DOHH2 (cell line): ENCODE measurements around the gene DFFB.
"Not testable (repeated sequence)": the region's sequence is repeated elsewhere in the genome, so short reads cannot be mapped to it uniquely, and the experiment has no call there.

Source experiments
- H3F3A ChIP-seq: fragments of 200-600 bp; sonication (generic), shearing (Covaris generic); 2 replicates; pipeline ENCODE4 v1.6.0; 2016; ENCODE audit warnings: antibody characterized with exemption, mild to moderate bottlenecking; ENCODE audit not compliant: control insufficient read depth, insufficient read depth
- H3K27ac ChIP-seq: fragments of 200-600 bp; sonication (generic); 2 replicates; pipeline ENCODE4 v1.5.1; 2014; ENCODE audit warnings: low read depth, mild to moderate bottlenecking, low read length, moderate library complexity
- H3K27me3 ChIP-seq: fragments of 200-600 bp; sonication (generic); 2 replicates; pipeline ENCODE4 v1.6.1; 2014; ENCODE audit warnings: mild to moderate bottlenecking, low read length, mixed read lengths; ENCODE audit not compliant: control insufficient read depth
- H3K36me3 ChIP-seq: fragments of 200-600 bp; sonication (generic); 2 replicates; pipeline ENCODE4 v1.6.1; 2014; ENCODE audit warnings: mild to moderate bottlenecking, low read length, moderate library complexity, mixed read lengths; ENCODE audit not compliant: control insufficient read depth
- H3K4me1 ChIP-seq: fragments of 200-600 bp; sonication (generic); 2 replicates; pipeline ENCODE4 v1.6.1; 2014; ENCODE audit warnings: mild to moderate bottlenecking, low read length, mixed read lengths; ENCODE audit not compliant: control insufficient read depth
- H3K4me2 ChIP-seq: fragments of 200-600 bp; sonication (generic); 2 replicates; pipeline ENCODE4 v1.6.0; 2014; ENCODE audit warnings: mild to moderate bottlenecking, low read length, moderate library complexity
- H3K4me3 ChIP-seq: fragments of 200-600 bp; sonication (generic); 2 replicates; pipeline ENCODE4 v1.5.1; 2014; ENCODE audit warnings: mild to moderate bottlenecking, low read length, mixed read lengths
- H3K79me2 ChIP-seq: fragments of 200-600 bp; sonication (generic); 2 replicates; pipeline ENCODE4 v1.6.1; 2014; ENCODE audit warnings: mild to moderate bottlenecking, low read length, mixed read lengths; ENCODE audit not compliant: control insufficient read depth
- H3K9me2 ChIP-seq: fragments of 200-600 bp; sonication (generic); replicated peaks from 2 replicates; pipeline ENCODE4 v1.6.1; 2014; ENCODE audit warnings: mild to moderate bottlenecking, low read length, mixed read lengths; ENCODE audit not compliant: control insufficient read depth
- H3K9me3 ChIP-seq: fragments of 200-600 bp; sonication (generic); 2 replicates; pipeline ENCODE4 v1.6.1; 2014; ENCODE audit warnings: antibody characterized with exemption, low read length, mixed read lengths; ENCODE audit not compliant: control insufficient read depth, insufficient read depth
- H4K20me1 ChIP-seq: fragments of 200-600 bp; sonication (generic); 2 replicates; pipeline ENCODE4 v1.6.0; 2014; ENCODE audit warnings: low read depth, mild to moderate bottlenecking, antibody characterized with exemption, low read length, moderate library complexity; ENCODE audit not compliant: control insufficient read depth, insufficient read depth
- CTCF ChIP-seq: fragments of 200-600 bp; sonication (generic); IDR thresholded peaks from one replicate; pipeline ENCODE4 v1.5.1; 2014; ENCODE audit warnings: antibody characterized with exemption, mild to moderate bottlenecking, low read depth, low read length; ENCODE audit not compliant: poor library complexity, severe bottlenecking
- EZH2phosphoT487 ChIP-seq: fragments of 200-600 bp; sonication (generic); IDR thresholded peaks from 2 replicates; pipeline ENCODE4 v1.6.1; 2017; ENCODE audit warnings: borderline replicate concordance, mild to moderate bottlenecking, antibody characterized with exemption, low read length, moderate library complexity, mixed read lengths

The DFFB gene

GRCh38 chr1:3915551-3916121, 58.4 kb downstream of the DFFB start:
- TF ChIP-seq EZH2phosphoT487 = no peak
- no peak for TF ChIP-seq CTCF
- H3K4me2 ChIP-seq = no peak overlapping the region
- H3K27me3 ChIP-seq = no peaks in the 10 kb centered on the region
- peaks cover 25% of the 10 kb centered on the region for H3K4me1 ChIP-seq
- H3F3A ChIP-seq = no peaks in the 10 kb centered on the region
- no peak overlapping the region for H3K27ac ChIP-seq
- peaks cover 40% of the 10 kb centered on the region for H3K79me2 ChIP-seq
- no peaks in the 10 kb centered on the region for H4K20me1 ChIP-seq
- no peak overlapping the region for H3K4me3 ChIP-seq
- H3K9me2 ChIP-seq = no peaks in the 10 kb centered on the region
- H3K9me3 ChIP-seq = no peaks in the 10 kb centered on the region
- peaks cover under 1% of the 10 kb centered on the region for H3K36me3 ChIP-seq

DNA sequence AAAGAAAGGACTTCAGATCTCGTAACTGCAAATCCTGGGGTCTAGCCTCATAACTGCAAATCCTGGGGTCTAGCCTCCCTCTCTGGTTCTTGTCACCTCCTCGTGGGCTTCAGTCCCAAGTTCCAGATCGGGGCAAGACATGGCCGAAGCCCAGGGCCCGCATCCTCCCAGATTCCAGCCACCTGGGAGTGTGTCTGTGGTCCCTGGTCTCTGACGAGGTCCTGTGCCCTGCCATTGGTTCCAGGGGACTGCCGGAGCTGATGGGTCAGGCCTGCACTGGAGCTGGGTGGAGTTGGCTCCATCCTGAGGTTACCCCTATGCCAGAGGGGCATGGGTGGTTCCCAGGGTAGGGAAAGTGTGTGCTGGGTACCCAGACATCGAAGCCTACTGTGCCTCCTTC, 60.5 kb downstream of the DFFB start:
- Histone ChIP-seq H3K79me2 (peaks cover 21% of the 10 kb centered on the region), H3K4me3 (no peak overlapping the region), H4K20me1 (no peaks in the 10 kb centered on the region), H3K36me3 (no peaks in the 10 kb centered on the region; the same call in 1 of the 2 replicates), H3K4me1 (peaks cover 15% of the 10 kb centered on the region), H3K4me2 (no peak overlapping the region), H3K27ac (no peak overlapping the region), H3K9me3 (peaks cover 8% of the 10 kb centered on the region; the same call in 1 of the 2 replicates), H3K9me2 (no peaks in the 10 kb centered on the region), H3K27me3 (no peaks in the 10 kb centered on the region), H3F3A (no peaks in the 10 kb centered on the region)
- TF ChIP-seq EZH2phosphoT487 (no peak), CTCF (no peak)

GRCh38 chr1:3918359-3918758, 61.1 kb downstream of the DFFB start:
- H3K27me3 ChIP-seq, H3F3A ChIP-seq, H3K4me2 ChIP-seq, H3K9me3 ChIP-seq, H4K20me1 ChIP-seq, H3K27ac ChIP-seq, H3K4me3 ChIP-seq, H3K36me3 ChIP-seq, H3K9me2 ChIP-seq: not testable (repeated sequence)
- H3K79me2 ChIP-seq = peaks cover 15% of the 10 kb centered on the region
- peaks cover 11% of the 10 kb centered on the region for H3K4me1 ChIP-seq

GRCh38 chr1:3918966-3919611, 61.8 kb downstream of the DFFB start:
- Histone ChIP-seq H4K20me1 (no peaks in the 10 kb centered on the region), H3F3A (no peaks in the 10 kb centered on the region), H3K79me2 (peaks cover 9% of the 10 kb centered on the region), H3K36me3 (no peaks in the 10 kb centered on the region; the same call in 1 of the 2 replicates), H3K9me2 (no peaks in the 10 kb centered on the region), H3K4me2 (no peak overlapping the region), H3K27me3 (no peaks in the 10 kb centered on the region), H3K9me3 (peaks cover 8% of the 10 kb centered on the region; the same call in 1 of the 2 replicates), H3K27ac (no peak overlapping the region), H3K4me1 (peaks cover 11% of the 10 kb centered on the region), H3K4me3 (no peak overlapping the region)
- TF ChIP-seq CTCF (no peak), EZH2phosphoT487 (no peak)
